H1 (cell line): Measurements from ENCODE around the gene MACROD1. TPM values are rescaled to one million over a fixed set of nuclear protein-coding genes. Genes with fewer than 3 reads are reported as not detected.

ENCODE experiments used
- BRCA1 ChIP-seq: IDR thresholded peaks from 2 replicates; pipeline ENCODE4 v1.6.1; 2012; ENCODE audit warnings: low read depth, low read length, improper control_type of control experiment
- HDAC6 ChIP-seq: IDR thresholded peaks from one replicate; pipeline ENCODE4 v1.7.1; 2012; ENCODE audit warnings: low read depth, mild to moderate bottlenecking, inconsistent platforms, low read length, moderate library complexity
- NRF1 ChIP-seq: IDR thresholded peaks from 2 replicates; pipeline ENCODE4 v1.6.1; 2011; ENCODE audit warnings: mild to moderate bottlenecking, low read depth, low read length, improper control_type of control experiment
- SRF ChIP-seq: IDR thresholded peaks from 2 replicates; pipeline ENCODE4 v1.6.1; 2011; ENCODE audit warnings: mild to moderate bottlenecking, low read depth, low read length, moderate library complexity
- TAF1 ChIP-seq: IDR thresholded peaks from 2 replicates; pipeline ENCODE4 v1.6.1; 2011; ENCODE audit warnings: mild to moderate bottlenecking, low read depth, low read length
- polyA plus RNA-seq, 7 experiments: library from polyadenylated mRNA; depleted of rRNA in 3 of 7; stranded (reverse) in 5 of 7; unstranded in 2 of 7; fragments of >200 nt in 5 of 7; fragments of 200-250 nt in 2 of 7; gene quantifications; 1 replicate in 5 of 7; 2 replicates in 1 of 7; 4 replicates in 1 of 7; pipeline versions ENCODE4 v1.2.1 to v1.2.3, GENCODE V29; 2011 to 2013; ENCODE audit warnings: missing spikeins in 2 of 7, mixed read lengths in 2 of 7
- total RNA-seq: library from RNA; stranded (reverse); fragmentation: NEBNext Ultra II Directional; extraction: Animal tissue kit (Norgen Biotek cat#: 25700); gene quantifications from 2 replicates; pipeline ENCODE4 v1.2.1, GENCODE V29; 2021
- TF ChIP-seq, protein P1 (sequence below): fragments of 300-600 bp; sonication (generic); IDR thresholded peaks from 2 replicates; pipeline ENCODE4 v1.7.1; 2012; ENCODE audit warnings: low read length, moderate library complexity, mild to moderate bottlenecking, inconsistent platforms; ENCODE audit not compliant: insufficient replicate concordance
- TF ChIP-seq, protein P2 (sequence below), 3 experiments: IDR thresholded peaks; 1 replicate in 2 of 3; 2 replicates in 1 of 3; pipeline versions ENCODE4 v1.5.1 to v1.6.1; 2011; ENCODE audit warnings: low read length in 3 of 3, mild to moderate bottlenecking in 3 of 3, inconsistent platforms in 2 of 3, low read depth in 1 of 3, moderate library complexity in 1 of 3; ENCODE audit not compliant: insufficient read depth in 1 of 3; ENCODE audit errors: control extremely low read depth in 1 of 3

The MACROD1 gene
- total and polyA plus RNA-seq, 2 of the 8 experiments (the other 6 are each of a cell fraction or from before 2014, with no cell fraction given): 19.5 to 34.1 TPM

DNA sequence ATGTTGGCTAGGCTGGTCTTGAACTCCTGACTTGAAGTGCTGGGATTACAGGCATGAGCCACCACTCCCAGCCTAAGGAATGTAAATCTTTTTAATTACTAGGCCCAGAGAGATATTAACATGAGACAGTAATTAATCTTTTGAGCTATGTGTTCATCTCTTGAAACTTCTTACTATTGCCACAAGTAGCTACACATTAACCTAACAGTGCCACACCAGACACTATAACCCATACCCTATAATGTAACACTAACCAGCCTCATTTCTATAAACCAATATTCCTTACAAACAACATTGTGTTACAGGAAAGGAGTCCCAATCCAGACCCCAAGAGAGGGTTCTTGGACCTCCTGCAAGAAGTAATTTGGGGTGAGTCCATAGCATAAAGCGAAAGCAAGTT lies 199.5 kb downstream of the MACROD1 start (continued):
- TF ChIP-seq, protein P1, sequence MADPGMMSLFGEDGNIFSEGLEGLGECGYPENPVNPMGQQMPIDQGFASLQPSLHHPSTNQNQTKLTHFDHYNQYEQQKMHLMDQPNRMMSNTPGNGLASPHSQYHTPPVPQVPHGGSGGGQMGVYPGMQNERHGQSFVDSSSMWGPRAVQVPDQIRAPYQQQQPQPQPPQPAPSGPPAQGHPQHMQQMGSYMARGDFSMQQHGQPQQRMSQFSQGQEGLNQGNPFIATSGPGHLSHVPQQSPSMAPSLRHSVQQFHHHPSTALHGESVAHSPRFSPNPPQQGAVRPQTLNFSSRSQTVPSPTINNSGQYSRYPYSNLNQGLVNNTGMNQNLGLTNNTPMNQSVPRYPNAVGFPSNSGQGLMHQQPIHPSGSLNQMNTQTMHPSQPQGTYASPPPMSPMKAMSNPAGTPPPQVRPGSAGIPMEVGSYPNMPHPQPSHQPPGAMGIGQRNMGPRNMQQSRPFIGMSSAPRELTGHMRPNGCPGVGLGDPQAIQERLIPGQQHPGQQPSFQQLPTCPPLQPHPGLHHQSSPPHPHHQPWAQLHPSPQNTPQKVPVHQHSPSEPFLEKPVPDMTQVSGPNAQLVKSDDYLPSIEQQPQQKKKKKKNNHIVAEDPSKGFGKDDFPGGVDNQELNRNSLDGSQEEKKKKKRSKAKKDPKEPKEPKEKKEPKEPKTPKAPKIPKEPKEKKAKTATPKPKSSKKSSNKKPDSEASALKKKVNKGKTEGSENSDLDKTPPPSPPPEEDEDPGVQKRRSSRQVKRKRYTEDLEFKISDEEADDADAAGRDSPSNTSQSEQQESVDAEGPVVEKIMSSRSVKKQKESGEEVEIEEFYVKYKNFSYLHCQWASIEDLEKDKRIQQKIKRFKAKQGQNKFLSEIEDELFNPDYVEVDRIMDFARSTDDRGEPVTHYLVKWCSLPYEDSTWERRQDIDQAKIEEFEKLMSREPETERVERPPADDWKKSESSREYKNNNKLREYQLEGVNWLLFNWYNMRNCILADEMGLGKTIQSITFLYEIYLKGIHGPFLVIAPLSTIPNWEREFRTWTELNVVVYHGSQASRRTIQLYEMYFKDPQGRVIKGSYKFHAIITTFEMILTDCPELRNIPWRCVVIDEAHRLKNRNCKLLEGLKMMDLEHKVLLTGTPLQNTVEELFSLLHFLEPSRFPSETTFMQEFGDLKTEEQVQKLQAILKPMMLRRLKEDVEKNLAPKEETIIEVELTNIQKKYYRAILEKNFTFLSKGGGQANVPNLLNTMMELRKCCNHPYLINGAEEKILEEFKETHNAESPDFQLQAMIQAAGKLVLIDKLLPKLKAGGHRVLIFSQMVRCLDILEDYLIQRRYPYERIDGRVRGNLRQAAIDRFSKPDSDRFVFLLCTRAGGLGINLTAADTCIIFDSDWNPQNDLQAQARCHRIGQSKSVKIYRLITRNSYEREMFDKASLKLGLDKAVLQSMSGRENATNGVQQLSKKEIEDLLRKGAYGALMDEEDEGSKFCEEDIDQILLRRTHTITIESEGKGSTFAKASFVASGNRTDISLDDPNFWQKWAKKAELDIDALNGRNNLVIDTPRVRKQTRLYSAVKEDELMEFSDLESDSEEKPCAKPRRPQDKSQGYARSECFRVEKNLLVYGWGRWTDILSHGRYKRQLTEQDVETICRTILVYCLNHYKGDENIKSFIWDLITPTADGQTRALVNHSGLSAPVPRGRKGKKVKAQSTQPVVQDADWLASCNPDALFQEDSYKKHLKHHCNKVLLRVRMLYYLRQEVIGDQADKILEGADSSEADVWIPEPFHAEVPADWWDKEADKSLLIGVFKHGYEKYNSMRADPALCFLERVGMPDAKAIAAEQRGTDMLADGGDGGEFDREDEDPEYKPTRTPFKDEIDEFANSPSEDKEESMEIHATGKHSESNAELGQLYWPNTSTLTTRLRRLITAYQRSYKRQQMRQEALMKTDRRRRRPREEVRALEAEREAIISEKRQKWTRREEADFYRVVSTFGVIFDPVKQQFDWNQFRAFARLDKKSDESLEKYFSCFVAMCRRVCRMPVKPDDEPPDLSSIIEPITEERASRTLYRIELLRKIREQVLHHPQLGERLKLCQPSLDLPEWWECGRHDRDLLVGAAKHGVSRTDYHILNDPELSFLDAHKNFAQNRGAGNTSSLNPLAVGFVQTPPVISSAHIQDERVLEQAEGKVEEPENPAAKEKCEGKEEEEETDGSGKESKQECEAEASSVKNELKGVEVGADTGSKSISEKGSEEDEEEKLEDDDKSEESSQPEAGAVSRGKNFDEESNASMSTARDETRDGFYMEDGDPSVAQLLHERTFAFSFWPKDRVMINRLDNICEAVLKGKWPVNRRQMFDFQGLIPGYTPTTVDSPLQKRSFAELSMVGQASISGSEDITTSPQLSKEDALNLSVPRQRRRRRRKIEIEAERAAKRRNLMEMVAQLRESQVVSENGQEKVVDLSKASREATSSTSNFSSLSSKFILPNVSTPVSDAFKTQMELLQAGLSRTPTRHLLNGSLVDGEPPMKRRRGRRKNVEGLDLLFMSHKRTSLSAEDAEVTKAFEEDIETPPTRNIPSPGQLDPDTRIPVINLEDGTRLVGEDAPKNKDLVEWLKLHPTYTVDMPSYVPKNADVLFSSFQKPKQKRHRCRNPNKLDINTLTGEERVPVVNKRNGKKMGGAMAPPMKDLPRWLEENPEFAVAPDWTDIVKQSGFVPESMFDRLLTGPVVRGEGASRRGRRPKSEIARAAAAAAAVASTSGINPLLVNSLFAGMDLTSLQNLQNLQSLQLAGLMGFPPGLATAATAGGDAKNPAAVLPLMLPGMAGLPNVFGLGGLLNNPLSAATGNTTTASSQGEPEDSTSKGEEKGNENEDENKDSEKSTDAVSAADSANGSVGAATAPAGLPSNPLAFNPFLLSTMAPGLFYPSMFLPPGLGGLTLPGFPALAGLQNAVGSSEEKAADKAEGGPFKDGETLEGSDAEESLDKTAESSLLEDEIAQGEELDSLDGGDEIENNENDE: no peak
- TF ChIP-seq TAF1 (no peak), BRCA1 (no peak), NRF1 (no peak), SRF (no peak), HDAC6 (no peak)
- TF ChIP-seq, protein P2, sequence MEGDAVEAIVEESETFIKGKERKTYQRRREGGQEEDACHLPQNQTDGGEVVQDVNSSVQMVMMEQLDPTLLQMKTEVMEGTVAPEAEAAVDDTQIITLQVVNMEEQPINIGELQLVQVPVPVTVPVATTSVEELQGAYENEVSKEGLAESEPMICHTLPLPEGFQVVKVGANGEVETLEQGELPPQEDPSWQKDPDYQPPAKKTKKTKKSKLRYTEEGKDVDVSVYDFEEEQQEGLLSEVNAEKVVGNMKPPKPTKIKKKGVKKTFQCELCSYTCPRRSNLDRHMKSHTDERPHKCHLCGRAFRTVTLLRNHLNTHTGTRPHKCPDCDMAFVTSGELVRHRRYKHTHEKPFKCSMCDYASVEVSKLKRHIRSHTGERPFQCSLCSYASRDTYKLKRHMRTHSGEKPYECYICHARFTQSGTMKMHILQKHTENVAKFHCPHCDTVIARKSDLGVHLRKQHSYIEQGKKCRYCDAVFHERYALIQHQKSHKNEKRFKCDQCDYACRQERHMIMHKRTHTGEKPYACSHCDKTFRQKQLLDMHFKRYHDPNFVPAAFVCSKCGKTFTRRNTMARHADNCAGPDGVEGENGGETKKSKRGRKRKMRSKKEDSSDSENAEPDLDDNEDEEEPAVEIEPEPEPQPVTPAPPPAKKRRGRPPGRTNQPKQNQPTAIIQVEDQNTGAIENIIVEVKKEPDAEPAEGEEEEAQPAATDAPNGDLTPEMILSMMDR (IDR thresholded peaks at IDR 0.05; ENCODE audit: control extremely low read depth in 1 of 3, insufficient read depth in 1 of 3, low read depth in 1 of 3, low read length in 3 of 3): no peak
